Bronchial epithelial cell (primary cell): ENCODE data around the gene ZFAND3. TPM values are rescaled to one million over a fixed set of nuclear protein-coding genes. Genes with fewer than 3 reads are reported as not detected.

Experiments used
- DNase-seq: peaks from one replicate; pipeline ENCODE4 v3.0.0-alpha.2; 2010; ENCODE audit warnings: low read depth
- FAIRE-seq: peaks from 2 replicates; lab custom pipeline; 2011; peaks lifted over from hg19 to GRCh38; lab: Jason Lieb, UNC
- H3K27me3 ChIP-seq: 2 replicates; pipeline ENCODE4 v1.5.1; 2011; ENCODE audit warnings: low read length; ENCODE audit not compliant: control insufficient read depth, insufficient read depth
- H3K36me3 ChIP-seq: 2 replicates; pipeline ENCODE4 v1.5.1; 2011; ENCODE audit warnings: low read length; ENCODE audit not compliant: control insufficient read depth, insufficient read depth
- H3K4me3 ChIP-seq: 2 replicates; pipeline ENCODE4 v1.5.1; 2011; ENCODE audit warnings: mild to moderate bottlenecking, low read depth, low read length, control low read depth
- total RNA-seq: library from RNA; depleted of rRNA; stranded (reverse); fragments of >200 nt; gene quantifications from 2 replicates; pipeline ENCODE4 v1.2.1, GENCODE V29; 2014
- TF ChIP-seq, protein P1 (sequence below): IDR thresholded peaks from 2 replicates; pipeline ENCODE4 v1.5.1; 2011; ENCODE audit warnings: mild to moderate bottlenecking, moderate library complexity, low read length, control low read depth, inconsistent platforms; ENCODE audit not compliant: insufficient read depth, severe bottlenecking

ZFAND3 gene
- total RNA-seq, 1 donor from 2014 or later, result 25.5 TPM

DNA sequence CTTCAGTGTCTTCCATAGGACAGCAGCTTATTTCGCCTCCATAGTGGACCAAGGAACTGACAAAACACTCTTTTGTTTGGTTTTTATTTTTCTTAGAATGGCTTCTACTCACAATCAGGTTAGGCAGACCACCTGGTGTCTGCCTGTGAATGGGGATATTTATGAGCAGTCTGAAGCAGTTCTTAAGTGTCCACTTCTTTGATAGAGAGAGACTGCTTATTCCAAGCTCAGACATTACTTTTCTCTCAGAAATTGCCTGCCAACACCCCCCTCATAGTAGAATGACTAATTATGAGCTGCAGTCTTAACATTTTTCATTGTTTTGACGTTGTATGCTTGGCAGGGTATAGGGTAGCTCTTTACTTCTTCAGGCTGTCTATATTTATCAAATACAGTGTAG, 174.7 kb downstream of the ZFAND3 start:
- TF ChIP-seq, protein P1, sequence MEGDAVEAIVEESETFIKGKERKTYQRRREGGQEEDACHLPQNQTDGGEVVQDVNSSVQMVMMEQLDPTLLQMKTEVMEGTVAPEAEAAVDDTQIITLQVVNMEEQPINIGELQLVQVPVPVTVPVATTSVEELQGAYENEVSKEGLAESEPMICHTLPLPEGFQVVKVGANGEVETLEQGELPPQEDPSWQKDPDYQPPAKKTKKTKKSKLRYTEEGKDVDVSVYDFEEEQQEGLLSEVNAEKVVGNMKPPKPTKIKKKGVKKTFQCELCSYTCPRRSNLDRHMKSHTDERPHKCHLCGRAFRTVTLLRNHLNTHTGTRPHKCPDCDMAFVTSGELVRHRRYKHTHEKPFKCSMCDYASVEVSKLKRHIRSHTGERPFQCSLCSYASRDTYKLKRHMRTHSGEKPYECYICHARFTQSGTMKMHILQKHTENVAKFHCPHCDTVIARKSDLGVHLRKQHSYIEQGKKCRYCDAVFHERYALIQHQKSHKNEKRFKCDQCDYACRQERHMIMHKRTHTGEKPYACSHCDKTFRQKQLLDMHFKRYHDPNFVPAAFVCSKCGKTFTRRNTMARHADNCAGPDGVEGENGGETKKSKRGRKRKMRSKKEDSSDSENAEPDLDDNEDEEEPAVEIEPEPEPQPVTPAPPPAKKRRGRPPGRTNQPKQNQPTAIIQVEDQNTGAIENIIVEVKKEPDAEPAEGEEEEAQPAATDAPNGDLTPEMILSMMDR, result no peak
- FAIRE-seq, result no peak
- Histone ChIP-seq H3K4me3 (no peak overlapping the region), H3K36me3 (no peaks in the 10 kb centered on the region), H3K27me3 (no peaks in the 10 kb centered on the region)
- DNase-seq, result peak; percentile 23

DNA sequence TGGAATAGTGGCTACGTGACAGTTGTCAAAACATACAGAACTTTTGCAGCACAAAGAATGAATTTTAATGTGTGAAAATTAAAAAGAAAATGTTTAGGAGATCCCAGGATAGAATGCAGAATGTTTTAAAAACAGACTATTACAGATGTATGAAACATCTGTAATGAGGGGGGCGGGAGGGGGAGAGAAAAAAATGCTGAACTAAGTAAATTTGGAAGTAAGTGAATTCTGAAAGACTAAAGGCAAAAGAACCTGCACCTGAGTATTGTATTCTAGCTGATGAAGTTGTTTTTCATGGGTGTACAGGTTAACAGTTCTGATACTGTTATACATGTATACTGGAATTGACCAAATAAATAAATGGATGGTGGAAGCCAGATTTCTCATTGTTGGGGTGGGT, 178.8 kb downstream of the ZFAND3 start:
- FAIRE-seq (no peak), DNase-seq (no peak)

DNA sequence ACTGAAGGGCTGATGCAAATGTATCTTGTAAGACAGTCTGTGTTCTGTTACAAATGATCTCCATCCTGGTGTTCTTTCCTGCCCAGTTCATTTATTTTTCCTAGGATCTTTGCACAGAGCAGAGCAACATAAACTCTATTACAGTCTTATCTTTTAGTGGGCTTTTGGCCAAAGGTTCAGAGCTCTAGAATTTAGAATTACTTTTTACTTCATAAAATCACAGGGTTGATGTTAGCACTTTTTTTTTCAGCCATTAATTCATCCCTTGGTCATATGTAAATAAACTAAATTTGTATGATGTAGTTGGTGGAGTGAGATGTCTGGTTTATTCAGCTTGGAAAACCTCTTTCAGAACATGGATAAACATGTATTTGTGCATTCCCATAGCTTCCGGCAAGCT, 181.9 kb downstream of the ZFAND3 start:
- H3K36me3 ChIP-seq, result no peaks in the 10 kb centered on the region

More for the DNA sequence above, 178.8 kb downstream of the ZFAND3 start:
- TF ChIP-seq, protein P1, result no peak
- H3K36me3 ChIP-seq, result no peaks in the 10 kb centered on the region
- H3K27me3 ChIP-seq, result no peaks in the 10 kb centered on the region
- H3K4me3 ChIP-seq, result no peak overlapping the region

DNA sequence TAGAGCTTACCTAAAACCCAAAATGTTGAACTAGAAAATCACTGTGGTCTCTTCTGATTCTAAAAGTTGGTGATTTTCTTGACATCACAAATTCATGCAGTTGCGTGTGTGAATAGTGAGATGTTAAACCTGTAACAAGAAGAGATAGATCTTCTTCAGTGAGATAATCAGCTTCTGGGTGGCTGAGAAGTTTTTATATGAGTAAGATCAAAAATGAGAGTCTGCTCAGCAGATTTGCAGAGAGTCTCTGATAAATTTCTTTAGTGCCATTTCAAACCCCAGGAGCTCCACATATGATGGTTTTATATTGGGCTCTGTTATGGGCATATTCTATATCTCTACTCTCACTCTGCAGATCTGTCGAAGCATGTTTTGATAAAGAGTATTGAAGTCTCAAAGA, 185.4 kb downstream of the ZFAND3 start:
- FAIRE-seq, result no peak
- no peaks in the 10 kb centered on the region for H3K36me3 ChIP-seq
- no peak overlapping the region for H3K4me3 ChIP-seq
- TF ChIP-seq, protein P1, result no peak
- DNase-seq, result no peak
- no peaks in the 10 kb centered on the region for H3K27me3 ChIP-seq

More for the DNA sequence above, 181.9 kb downstream of the ZFAND3 start:
- no peak for FAIRE-seq
- TF ChIP-seq, protein P1, result no peak
- no peak for DNase-seq
- Histone ChIP-seq H3K27me3 (no peaks in the 10 kb centered on the region), H3K4me3 (no peak overlapping the region)

DNA sequence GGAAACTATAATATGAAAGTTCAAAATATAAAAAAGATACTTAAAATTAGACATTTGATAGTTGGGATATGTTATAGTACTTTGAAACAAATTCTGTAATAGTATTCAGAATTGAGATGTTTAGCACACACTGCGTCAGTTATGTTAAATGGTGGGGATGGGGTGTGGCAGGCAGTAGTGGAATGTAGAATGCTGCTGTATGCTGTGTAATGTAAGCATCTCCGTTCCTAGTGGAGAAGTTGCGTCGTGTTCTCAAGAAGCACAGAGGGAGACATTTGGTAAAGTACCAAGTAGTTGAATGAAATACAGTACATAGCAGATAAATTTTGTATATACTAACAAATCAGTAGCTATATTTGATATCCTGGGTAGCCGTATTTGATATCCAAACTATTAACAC, 192.4 kb downstream of the ZFAND3 start:
- TF ChIP-seq, protein P1, result no peak
- FAIRE-seq, result no peak
- H3K36me3 ChIP-seq, result no peaks in the 10 kb centered on the region
- H3K27me3 ChIP-seq, result no peaks in the 10 kb centered on the region
- no peak overlapping the region for H3K4me3 ChIP-seq
- DNase-seq, result no peak

DNA sequence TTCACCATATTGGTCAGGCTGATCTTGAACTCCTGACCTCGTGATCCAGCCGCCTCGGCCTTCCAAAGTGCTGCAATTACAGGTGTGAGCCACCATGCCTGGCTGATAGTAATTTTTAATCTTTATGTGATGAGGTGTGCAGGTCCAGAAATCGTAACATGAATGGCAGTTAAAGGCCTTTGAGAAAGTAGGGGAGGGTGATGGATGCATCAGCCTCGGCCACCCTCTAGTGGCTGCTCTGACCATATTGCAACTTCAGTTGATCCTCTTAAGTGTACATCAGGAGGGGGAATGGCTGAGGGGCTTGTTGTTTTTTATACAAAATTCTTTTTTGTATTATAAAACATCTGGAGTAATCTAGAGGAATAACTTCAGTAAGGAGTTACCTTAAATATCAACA, 193.0 kb downstream of the ZFAND3 start:
- no peaks in the 10 kb centered on the region for H3K27me3 ChIP-seq
- no peak for FAIRE-seq
- peak; percentile 55 for DNase-seq
- no peaks in the 10 kb centered on the region for H3K36me3 ChIP-seq
- H3K4me3 ChIP-seq, result no peak overlapping the region
- TF ChIP-seq, protein P1, result peak; percentile 56
